Spleen (tissue), 7 donors: ENCODE measurements around the gene MMEL1.
"Not testable (repeated sequence)": the region's sequence is repeated elsewhere in the genome, so short reads cannot be mapped to it uniquely, and the experiment has no call there.

Experiments
- CTCF ChIP-seq, 11 experiments: fragments of 200-600 bp in 7 of 11; fragments of 450-650 bp in 4 of 11; sonication (generic) in 4 of 11; IDR thresholded peaks in 8 of 11; conservative IDR thresholded peaks in 3 of 11; 1 replicate in 7 of 11; 2 replicates in 4 of 11; pipeline versions ENCODE4 v1.4.0 to v1.8.0; 2016 to 2021; ENCODE audit warnings: antibody characterized with exemption in 11 of 11, inconsistent platforms in 4 of 11, mild to moderate bottlenecking in 1 of 11
- POLR2AphosphoS5 ChIP-seq, 3 donors: sonication (generic); formaldehyde crosslinking; IDR thresholded peaks; one replicate each; pipeline ENCODE4 v1.5.1; 2017; ENCODE audit warnings: antibody characterized with exemption in 3 of 3
- donor health status: DM: no; HTN: no; CAD: no; lungs with moderate emphysema.
- donor health status: DM: no; HTN: no; CAD: no.
- donor health status: DM: no; HTN: no; CAD: no.

DNA sequence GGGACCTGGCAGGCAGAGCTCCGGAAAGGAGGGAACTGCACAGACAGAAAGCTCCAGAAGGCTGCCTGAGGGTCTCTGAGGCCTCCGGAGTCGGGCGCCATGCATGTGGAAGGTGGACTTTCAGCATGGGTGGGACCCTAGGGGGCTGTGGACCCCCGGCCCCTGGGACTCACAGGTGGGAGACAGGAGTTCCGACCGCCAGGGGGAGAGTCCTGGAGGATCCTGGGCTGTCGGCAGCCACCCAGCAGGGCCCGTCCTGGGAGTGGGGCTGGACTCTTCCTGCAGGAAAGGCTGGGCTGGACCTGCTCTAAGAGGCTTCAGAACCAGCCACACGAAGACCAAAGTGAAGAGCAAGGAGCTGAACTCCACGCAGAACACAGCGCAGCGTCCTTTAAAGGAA lies 63.1 kb downstream of the MMEL1 start:
- TF ChIP-seq CTCF (IDR thresholded peaks at IDR 0.05 in 8 of 11, conservative IDR thresholded peaks at IDR 0.05 in 3 of 11); POLR2AphosphoS5 (IDR thresholded peaks at IDR 0.05): not testable (repeated sequence)
